Measurements from ENCODE around the gene OTOG.

GRCh38 chr11:17633279-17633986 lies 86.4 kb downstream of the OTOG start:
- TF ChIP-seq CTCF (conservative IDR thresholded peaks at IDR 0.05; ENCODE audit: low read length) (no peak), EZH2phosphoT487 (IDR thresholded peaks at IDR 0.05; ENCODE audit: borderline replicate concordance) (no peak)
